IPS-20b (cell line): ENCODE data around the gene PCDHA5.
"Not testable (repeated sequence)": the region's sequence is repeated elsewhere in the genome, so short reads cannot be mapped to it uniquely, and the experiment has no call there.

Source experiments
- H3K27ac ChIP-seq: one replicate; pipeline ENCODE4 v1.5.1; 2013; ENCODE audit warnings: low read length
- H3K27me3 ChIP-seq: 2 replicates; pipeline ENCODE4 v1.6.1; 2013; ENCODE audit warnings: mild to moderate bottlenecking, low read length, inconsistent platforms; ENCODE audit not compliant: insufficient read depth
- H3K36me3 ChIP-seq: 2 replicates; pipeline ENCODE4 v1.6.1; 2013; ENCODE audit warnings: low read depth, mild to moderate bottlenecking, inconsistent platforms, low read length, moderate library complexity; ENCODE audit not compliant: insufficient read depth
- H3K4me1 ChIP-seq: 2 replicates; pipeline ENCODE4 v1.6.1; 2013; ENCODE audit warnings: mild to moderate bottlenecking, control low read depth, inconsistent platforms, low read length, moderate library complexity; ENCODE audit not compliant: insufficient read depth
- H3K4me3 ChIP-seq: 2 replicates; pipeline ENCODE4 v1.5.1; 2013; ENCODE audit warnings: mild to moderate bottlenecking, low read length, inconsistent platforms
- H3K9ac ChIP-seq: 2 replicates; pipeline ENCODE4 v1.6.1; 2013; ENCODE audit warnings: low read depth, mild to moderate bottlenecking, inconsistent platforms, low read length, moderate library complexity
- H3K9me3 ChIP-seq: 2 replicates; pipeline ENCODE4 v1.6.1; 2013; ENCODE audit warnings: mild to moderate bottlenecking, low read depth, low read length, inconsistent platforms; ENCODE audit not compliant: insufficient read depth

Gene PCDHA5

DNA sequence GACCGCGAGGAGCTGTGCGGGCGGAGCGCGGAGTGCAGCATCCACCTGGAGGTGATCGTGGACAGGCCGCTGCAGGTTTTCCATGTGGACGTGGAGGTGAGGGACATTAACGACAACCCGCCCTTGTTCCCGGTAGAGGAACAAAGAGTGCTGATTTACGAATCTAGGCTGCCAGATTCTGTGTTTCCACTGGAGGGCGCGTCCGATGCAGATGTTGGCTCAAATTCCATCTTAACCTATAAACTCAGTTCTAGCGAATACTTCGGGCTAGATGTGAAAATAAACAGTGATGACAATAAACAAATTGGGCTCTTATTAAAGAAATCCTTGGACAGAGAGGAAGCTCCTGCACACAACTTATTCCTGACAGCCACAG is 6.9 kb downstream of the PCDHA5 start:
- Histone ChIP-seq H3K27ac (no peak overlapping the region), H3K36me3 (no peaks in the 10 kb centered on the region), H3K27me3 (no peaks in the 10 kb centered on the region), H3K9ac (no peak overlapping the region), H3K9me3 (peaks cover 45% of the 10 kb centered on the region; the same call in 1 of the 2 replicates), H3K4me1 (no peaks in the 10 kb centered on the region), H3K4me3 (no peak overlapping the region)

DNA sequence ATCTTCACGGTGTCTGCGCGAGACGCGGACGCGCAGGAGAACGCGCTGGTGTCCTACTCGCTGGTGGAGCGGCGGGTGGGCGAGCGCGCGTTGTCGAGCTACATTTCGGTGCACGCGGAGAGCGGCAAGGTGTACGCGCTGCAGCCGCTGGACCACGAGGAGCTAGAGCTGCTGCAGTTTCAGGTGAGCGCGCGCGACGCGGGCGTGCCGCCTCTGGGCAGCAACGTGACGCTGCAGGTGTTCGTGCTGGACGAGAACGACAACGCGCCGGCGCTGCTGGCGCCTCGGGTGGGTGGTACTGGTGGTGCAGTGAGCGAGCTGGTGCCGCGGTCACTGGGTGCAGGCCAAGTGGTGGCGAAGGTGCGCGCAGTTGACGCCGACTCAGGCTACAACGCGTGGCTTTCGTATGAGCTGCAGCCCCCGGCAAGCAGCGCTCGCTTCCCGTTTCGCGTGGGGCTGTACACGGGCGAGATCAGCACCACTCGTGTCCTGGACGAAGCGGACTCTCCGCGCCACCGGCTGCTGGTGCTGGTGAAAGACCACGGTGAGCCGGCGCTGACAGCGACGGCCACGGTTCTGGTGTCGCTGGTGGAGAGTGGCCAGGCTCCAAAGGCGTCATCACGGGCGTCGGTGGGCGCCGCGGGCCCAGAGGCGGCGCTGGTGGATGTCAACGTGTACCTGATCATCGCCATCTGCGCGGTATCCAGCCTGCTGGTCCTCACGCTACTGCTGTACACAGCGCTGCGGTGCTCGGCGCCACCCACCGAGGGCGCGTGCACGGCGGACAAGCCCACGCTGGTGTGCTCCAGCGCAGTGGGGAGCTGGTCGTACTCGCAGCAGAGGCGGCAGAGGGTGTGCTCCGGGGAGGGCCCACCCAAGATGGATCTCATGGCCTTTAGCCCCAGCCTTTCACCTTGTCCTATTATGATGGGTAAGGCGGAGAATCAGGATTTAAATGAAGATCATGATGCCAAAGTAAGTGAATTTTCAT is 8.4 kb downstream of the PCDHA5 start:
- not testable (repeated sequence) for H3K9ac ChIP-seq, H3K27ac ChIP-seq, H3K36me3 ChIP-seq, H3K4me3 ChIP-seq, H3K4me1 ChIP-seq, H3K27me3 ChIP-seq
- H3K9me3 ChIP-seq = peaks cover 43% of the 10 kb centered on the region; the same call in 1 of the 2 replicates

DNA sequence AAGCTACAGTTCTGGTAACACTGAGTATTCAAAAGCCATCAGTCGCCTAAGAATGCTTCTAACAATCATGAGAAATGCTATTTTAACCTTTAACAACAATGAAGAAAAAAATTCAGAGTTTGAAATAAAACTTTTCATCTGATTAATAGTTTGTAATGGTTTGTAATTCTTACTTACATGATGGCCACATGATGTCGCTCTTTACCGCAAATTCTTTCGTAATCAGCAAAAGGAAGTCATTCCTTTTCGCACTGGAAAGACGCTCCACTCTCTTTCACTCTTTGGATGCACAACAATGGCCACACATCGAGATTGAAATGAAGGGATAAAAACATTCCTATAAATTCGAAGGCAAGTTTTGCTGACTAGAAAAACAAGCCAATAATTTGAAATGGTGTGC is 12.6 kb downstream of the PCDHA5 start, which contains the start of gene PCDHA7:
Gene PCDHA7 (plus strand): TSS at position 277 of the 400 bp plus-strand sequence. CDS start 115 bp downstream, at position 392.
- Histone ChIP-seq H3K9ac (no peak within 1 kb of the TSS), H3K4me3 (no peak within 1 kb of the TSS)

DNA sequence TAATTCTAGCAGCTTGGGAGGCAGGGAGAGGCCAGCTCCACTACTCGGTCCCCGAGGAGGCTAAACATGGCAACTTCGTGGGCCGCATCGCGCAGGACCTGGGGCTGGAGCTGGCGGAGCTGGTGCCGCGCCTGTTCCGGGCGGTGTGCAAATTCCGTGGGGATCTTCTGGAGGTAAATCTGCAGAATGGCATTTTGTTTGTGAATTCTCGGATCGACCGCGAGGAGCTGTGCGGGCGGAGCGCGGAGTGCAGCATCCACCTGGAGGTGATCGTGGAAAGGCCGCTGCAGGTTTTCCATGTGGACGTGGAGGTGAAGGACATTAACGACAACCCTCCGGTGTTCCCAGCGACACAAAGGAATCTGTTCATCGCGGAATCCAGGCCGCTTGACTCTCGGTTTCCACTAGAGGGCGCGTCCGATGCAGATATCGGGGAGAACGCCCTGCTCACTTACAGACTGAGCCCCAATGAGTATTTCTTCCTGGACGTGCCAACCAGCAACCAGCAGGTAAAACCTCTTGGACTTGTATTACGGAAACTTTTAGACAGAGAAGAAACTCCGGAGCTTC is 13.1 kb downstream of the PCDHA5 start:
- H3K9ac ChIP-seq, H3K27me3 ChIP-seq: not testable (repeated sequence)

More for the DNA sequence above, 12.6 kb downstream of the PCDHA5 start, which contains the start of gene PCDHA7:
- H3K4me1 ChIP-seq = no peaks in the 10 kb centered on the region
- H3K36me3 ChIP-seq = no peaks in the 10 kb centered on the region
- H3K27me3 ChIP-seq = no peaks in the 10 kb centered on the region
- H3K9me3 ChIP-seq = peaks cover 41% of the 10 kb centered on the region; the same call in 1 of the 2 replicates
- H3K27ac ChIP-seq = no peak within 1 kb of the TSS

DNA sequence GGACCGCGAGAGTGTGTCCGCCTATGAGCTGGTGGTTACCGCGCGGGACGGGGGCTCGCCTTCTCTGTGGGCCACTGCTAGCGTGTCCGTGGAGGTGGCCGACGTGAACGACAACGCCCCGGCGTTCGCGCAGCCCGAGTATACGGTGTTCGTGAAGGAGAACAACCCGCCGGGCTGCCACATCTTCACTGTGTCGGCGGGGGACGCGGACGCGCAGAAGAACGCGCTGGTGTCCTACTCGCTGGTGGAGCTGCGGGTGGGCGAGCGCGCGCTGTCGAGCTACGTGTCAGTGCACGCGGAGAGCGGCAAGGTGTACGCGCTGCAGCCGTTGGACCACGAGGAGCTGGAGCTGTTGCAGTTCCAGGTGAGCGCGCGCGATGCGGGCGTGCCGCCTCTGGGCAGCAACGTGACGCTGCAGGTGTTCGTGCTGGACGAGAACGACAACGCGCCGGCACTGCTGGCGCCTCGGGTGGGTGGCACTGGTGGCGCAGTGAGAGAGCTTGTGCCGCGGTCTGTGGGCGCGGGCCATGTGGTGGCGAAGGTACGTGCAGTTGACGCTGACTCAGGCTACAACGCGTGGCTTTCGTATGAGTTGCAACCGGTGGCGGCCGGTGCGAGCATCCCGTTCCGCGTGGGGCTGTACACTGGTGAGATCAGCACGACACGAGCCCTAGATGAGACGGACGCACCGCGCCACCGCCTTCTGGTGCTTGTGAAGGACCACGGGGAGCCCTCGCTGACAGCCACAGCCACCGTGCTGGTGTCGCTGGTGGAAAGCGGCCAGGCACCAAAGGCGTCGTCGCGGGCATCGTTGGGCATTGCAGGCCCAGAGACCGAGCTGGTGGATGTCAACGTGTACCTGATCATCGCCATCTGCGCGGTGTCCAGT is 14.5 kb downstream of the PCDHA5 start:
- H3K36me3 ChIP-seq = no peaks in the 10 kb centered on the region
- H3K27me3 ChIP-seq = no peaks in the 10 kb centered on the region
- H3K27ac ChIP-seq = no peak overlapping the region
- no peaks in the 10 kb centered on the region for H3K4me1 ChIP-seq
- H3K9me3 ChIP-seq = peaks cover 47% of the 10 kb centered on the region; the same call in 1 of the 2 replicates
- no peak overlapping the region for H3K9ac ChIP-seq
- H3K4me3 ChIP-seq = no peak overlapping the region

More for the DNA sequence above, 13.1 kb downstream of the PCDHA5 start:
- H3K9me3 ChIP-seq = peaks cover 41% of the 10 kb centered on the region; the same call in 1 of the 2 replicates
- not testable (repeated sequence) for H3K4me1 ChIP-seq, H3K36me3 ChIP-seq, H3K27ac ChIP-seq, H3K4me3 ChIP-seq

DNA sequence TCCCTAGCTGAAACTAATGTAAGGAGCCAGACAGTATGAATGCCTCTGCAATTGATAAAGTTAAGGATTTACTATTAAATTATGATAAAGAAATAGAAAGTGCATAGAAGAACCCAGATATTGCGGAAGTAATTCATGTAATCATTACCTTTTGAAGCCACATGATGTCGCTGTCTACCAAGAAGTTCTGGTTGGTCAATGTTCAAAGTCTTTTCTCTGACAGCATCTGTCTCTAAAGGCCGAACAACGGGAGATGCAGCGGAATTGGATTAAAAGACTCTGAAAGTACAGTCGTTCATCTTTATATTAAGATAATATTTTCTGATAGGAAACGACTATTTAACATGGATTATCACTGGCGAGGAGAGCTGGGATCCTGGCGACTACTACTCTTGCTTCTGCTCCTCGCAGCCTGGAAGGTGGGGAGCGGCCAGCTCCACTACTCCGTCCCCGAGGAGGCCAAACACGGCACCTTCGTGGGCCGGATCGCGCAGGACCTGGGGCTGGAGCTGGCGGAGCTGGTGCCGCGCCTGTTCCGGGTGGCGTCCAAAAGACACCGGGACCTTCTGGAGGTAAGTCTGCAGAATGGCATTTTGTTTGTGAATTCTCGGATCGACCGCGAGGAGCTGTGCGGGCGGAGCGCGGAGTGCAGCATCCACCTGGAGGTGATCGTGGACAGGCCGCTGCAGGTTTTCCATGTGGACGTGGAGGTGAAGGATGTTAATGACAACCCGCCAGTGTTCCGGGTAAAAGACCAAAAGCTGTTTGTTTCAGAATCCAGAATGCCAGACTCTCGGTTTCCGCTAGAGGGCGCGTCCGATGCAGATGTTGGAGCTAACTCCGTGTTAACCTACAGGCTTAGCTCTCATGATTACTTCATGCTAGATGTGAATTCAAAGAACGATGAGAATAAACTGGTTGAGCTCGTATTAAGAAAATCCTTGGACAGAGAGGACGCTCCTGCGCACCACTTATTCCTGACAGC is 19.9 kb downstream of the PCDHA5 start, which contains the start of gene PCDHA8:
Gene PCDHA8 (plus strand): TSS at position 210 of the 985 bp plus-strand sequence. CDS start 135 bp downstream, at position 345.
- Histone ChIP-seq H3K4me3 (no peak within 1 kb of the TSS), H3K9me3 (peaks cover 31% of the 10 kb centered on the region; the same call in 1 of the 2 replicates), H3K27me3 (no peaks in the 10 kb centered on the region), H3K4me1 (no peaks in the 10 kb centered on the region), H3K36me3 (no peaks in the 10 kb centered on the region), H3K27ac (no peak within 1 kb of the TSS), H3K9ac (no peak within 1 kb of the TSS)

DNA sequence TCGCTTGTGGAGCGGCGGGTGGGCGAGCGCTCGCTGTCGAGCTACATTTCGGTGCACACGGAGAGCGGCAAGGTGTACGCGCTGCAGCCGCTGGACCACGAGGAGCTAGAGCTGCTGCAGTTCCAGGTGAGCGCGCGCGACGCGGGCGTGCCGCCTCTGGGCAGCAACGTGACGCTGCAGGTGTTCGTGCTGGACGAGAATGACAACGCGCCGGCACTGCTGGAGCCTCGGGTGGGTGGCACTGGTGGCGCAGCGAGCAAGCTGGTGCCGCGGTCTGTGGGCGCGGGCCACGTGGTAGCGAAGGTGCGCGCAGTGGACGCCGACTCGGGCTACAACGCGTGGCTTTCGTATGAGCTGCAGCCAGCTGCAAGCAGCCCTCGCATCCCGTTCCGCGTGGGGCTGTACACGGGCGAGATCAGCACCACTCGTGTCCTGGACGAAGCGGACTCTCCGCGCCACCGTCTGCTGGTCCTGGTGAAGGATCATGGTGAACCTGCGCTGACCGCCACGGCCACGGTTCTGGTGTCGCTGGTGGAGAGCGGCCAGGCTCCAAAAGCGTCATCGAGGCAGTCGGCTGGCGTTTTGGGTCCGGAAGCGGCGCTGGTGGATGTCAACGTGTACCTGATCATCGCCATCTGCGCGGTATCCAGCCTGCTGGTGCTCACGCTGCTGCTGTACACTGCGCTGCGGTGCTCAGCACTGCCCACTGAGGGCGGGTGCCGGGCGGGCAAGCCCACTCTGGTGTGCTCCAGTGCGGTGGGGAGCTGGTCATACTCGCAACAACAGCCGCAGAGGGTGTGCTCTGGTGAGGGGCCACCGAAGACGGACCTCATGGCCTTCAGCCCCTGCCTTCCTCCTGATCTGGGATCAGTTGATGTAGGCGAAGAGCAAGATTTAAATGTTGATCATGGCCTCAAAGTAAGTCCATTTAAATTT is 21.7 kb downstream of the PCDHA5 start:
- H3K27ac ChIP-seq = no peak overlapping the region

DNA sequence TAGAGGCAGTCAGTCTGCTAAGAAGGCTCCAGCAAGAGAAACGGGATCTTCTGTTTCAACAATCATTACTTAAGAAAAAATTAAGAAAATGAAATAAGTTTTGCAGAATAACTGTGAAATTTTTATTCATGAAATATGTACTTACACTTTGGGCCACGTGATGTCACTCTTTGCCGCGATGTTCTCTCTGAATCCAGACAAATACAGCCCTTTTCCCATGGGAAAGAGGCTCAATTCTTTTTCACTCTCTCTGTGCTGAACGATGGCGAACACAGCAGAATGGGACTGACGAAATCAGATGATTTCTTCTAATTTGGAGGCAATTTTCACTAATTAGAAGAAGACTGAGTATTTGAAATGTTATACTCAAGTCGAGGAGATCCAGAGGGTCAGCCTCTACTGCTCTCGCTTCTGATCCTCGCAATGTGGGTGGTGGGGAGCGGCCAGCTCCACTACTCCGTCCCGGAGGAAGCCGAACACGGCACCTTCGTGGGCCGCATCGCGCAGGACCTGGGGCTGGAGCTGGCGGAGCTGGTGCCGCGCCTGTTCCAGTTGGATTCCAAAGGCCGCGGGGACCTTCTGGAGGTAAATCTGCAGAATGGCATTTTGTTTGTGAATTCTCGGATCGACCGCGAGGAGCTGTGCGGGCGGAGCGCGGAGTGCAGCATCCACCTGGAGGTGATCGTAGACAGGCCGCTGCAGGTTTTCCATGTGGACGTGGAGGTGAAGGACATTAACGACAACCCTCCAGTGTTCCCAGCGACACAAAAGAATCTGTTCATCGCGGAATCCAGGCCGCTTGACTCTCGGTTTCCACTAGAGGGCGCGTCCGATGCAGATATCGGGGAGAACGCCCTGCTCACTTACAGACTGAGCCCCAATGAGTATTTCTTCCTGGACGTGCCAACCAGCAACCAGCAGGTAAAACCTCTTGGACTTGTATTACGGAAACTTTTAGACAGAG is 27.0 kb downstream of the PCDHA5 start, which contains the start of gene PCDHA9:
Gene PCDHA9 (plus strand): TSS at position 244 of the 964 bp plus-strand sequence. CDS start 114 bp downstream, at position 358.
- H3K4me1 ChIP-seq, H3K27ac ChIP-seq, H3K27me3 ChIP-seq, H3K4me3 ChIP-seq, H3K36me3 ChIP-seq, H3K9ac ChIP-seq: not testable (repeated sequence)
- peaks cover 21% of the 10 kb centered on the region; the same call in 1 of the 2 replicates for H3K9me3 ChIP-seq

More for the DNA sequence above, 21.7 kb downstream of the PCDHA5 start:
- H3K9ac ChIP-seq = no peak overlapping the region
- no peaks in the 10 kb centered on the region for H3K4me1 ChIP-seq
- H3K27me3 ChIP-seq = no peaks in the 10 kb centered on the region
- H3K4me3 ChIP-seq = no peak overlapping the region
- no peaks in the 10 kb centered on the region for H3K36me3 ChIP-seq
- H3K9me3 ChIP-seq = peaks cover 24% of the 10 kb centered on the region; the same call in 1 of the 2 replicates
